GM12878 (cell line): ENCODE measurements around the gene RAD51B. TPM values are rescaled to one million over a fixed set of nuclear protein-coding genes. Genes with fewer than 3 reads are reported as not detected.

Experiments
- ATAC-seq: fragments of 200-7000 bp; cut with Tn5 transposase; 3 replicates; pipeline ENCODE4 v1.9.1; 2020; ENCODE audit warnings: mild to moderate bottlenecking, moderate library complexity
- BruUV-seq: library from RNA; stranded (reverse); fragments of 400-500 nt; replicated peaks from 2 replicates; lab custom pipeline; 2021; lab: Mats Ljungman, UMichigan
- CTCF ChIA-PET: fragments of 300-600 bp; sonication (Branson Sonifier 250); formaldehyde crosslinking; extraction: SDS; loops from one replicate; lab custom pipeline; 2021; ENCODE audit warnings: inconsistent platforms; lab: Yijun Ruan, JAX
- POLR2A ChIA-PET: fragments of 350-600 bp; formaldehyde crosslinking; extraction: SDS; loops from one replicate; lab custom pipeline; 2021; ENCODE audit warnings: inconsistent platforms; lab: Charles Lee
- RAD21 ChIA-PET: fragments of 300-600 bp; sonication (Branson Sonifier 250); formaldehyde crosslinking; loops from one replicate; lab custom pipeline; 2023; ENCODE audit warnings: antibody characterized with exemption; ENCODE audit not compliant: unreplicated experiment; lab: Charles Lee
- SMC1A ChIA-PET: fragments of 300-600 bp; sonication (Branson Sonifier 250); formaldehyde crosslinking; loops from one replicate; lab custom pipeline; 2023; ENCODE audit not compliant: unreplicated experiment, uncharacterized antibody; lab: Charles Lee
- DNase-seq: peaks from one replicate; pipeline ENCODE4 v3.0.0-alpha.2; 2011; ENCODE audit warnings: low read depth, low spot score
- FAIRE-seq: peaks from 3 replicates; lab custom pipeline; 2011; peaks lifted over from hg19 to GRCh38; lab: Jason Lieb, UNC
- H2AFZ ChIP-seq: 2 replicates; pipeline ENCODE4 v1.6.0; 2011; ENCODE audit warnings: low read depth, low read length, control low read depth; ENCODE audit not compliant: control insufficient read depth
- H3K27ac ChIP-seq: 2 replicates; pipeline ENCODE4 v1.5.1; 2011; ENCODE audit warnings: control low read depth; ENCODE audit not compliant: control insufficient read depth, insufficient read depth
- H3K27me3 ChIP-seq, 2 experiments: replicated peaks in 1 of 2; 2 replicates each; pipeline versions ENCODE4 v1.6.0 to v1.6.1; 2011; ENCODE audit warnings: low read length in 1 of 2; ENCODE audit not compliant: control insufficient read depth in 2 of 2, insufficient read depth in 2 of 2
- H3K36me3 ChIP-seq, 2 experiments: 2 replicates each; pipeline ENCODE4 v1.5.1; 2011; ENCODE audit warnings: low read length in 1 of 2; ENCODE audit not compliant: control insufficient read depth in 2 of 2, insufficient read depth in 2 of 2
- H3K4me1 ChIP-seq: 2 replicates; pipeline ENCODE4 v1.6.1; 2011; ENCODE audit warnings: mild to moderate bottlenecking, low read length, moderate library complexity, mixed read lengths; ENCODE audit not compliant: control insufficient read depth, insufficient read depth
- H3K4me2 ChIP-seq: 2 replicates; pipeline ENCODE4 v1.6.0; 2011; ENCODE audit warnings: control low read depth; ENCODE audit not compliant: control insufficient read depth, insufficient read depth
- H3K4me3 ChIP-seq: fragments of 200-600 bp; sonication (generic); 2 replicates; pipeline ENCODE4 v1.5.1; 2016
- H3K79me2 ChIP-seq: 2 replicates; pipeline ENCODE4 v1.6.0; 2011; ENCODE audit warnings: low read length; ENCODE audit not compliant: control insufficient read depth, insufficient read depth
- H3K9ac ChIP-seq: 2 replicates; pipeline ENCODE4 v1.8.0; 2011; ENCODE audit warnings: low read length, control low read depth, mixed read lengths; ENCODE audit not compliant: control insufficient read depth, insufficient read depth
- H3K9me3 ChIP-seq: replicated peaks from 3 replicates; pipeline ENCODE4 v1.5.1; 2011; ENCODE audit warnings: mild to moderate bottlenecking, low read length; ENCODE audit not compliant: control insufficient read depth, insufficient read depth
- H4K20me1 ChIP-seq: 2 replicates; pipeline ENCODE4 v1.6.0; 2011; ENCODE audit not compliant: control insufficient read depth, insufficient read depth
- CREM ChIP-seq: IDR thresholded peaks from 2 replicates; pipeline ENCODE4 v1.6.1; 2014; ENCODE audit warnings: antibody characterized with exemption, low read depth
- EED ChIP-seq: sonication (generic); IDR thresholded peaks from 2 replicates; pipeline ENCODE4 v1.6.1; 2016; ENCODE audit warnings: antibody characterized with exemption, low read depth
- EP300 ChIP-seq, 2 experiments: fragments of 150-350 bp in 1 of 2; IDR thresholded peaks; 2 replicates each; pipeline ENCODE4 v1.6.1; 2011 to 2012; ENCODE audit warnings: low read depth in 2 of 2, low read length in 2 of 2, borderline replicate concordance in 1 of 2, improper control_type of control experiment in 1 of 2, inconsistent platforms in 1 of 2; ENCODE audit not compliant: control insufficient read depth in 1 of 2
- JUNB ChIP-seq: IDR thresholded peaks from 2 replicates; pipeline ENCODE4 v1.6.1; 2016; ENCODE audit warnings: antibody characterized with exemption, mild to moderate bottlenecking
- KAT2A ChIP-seq: conservative IDR thresholded peaks from 2 replicates; pipeline ENCODE4 v1.6.1; 2011; ENCODE audit warnings: low read depth, low read length; ENCODE audit not compliant: control insufficient read depth
- MYB ChIP-seq: fragments of 150-350 bp; IDR thresholded peaks from 2 replicates; pipeline ENCODE4 v1.6.1; 2014; ENCODE audit warnings: mild to moderate bottlenecking, low read depth, low read length, borderline replicate concordance
- NR2C1 ChIP-seq: fragments of 450-650 bp; IDR thresholded peaks from 2 replicates; pipeline ENCODE4 v1.6.1; 2017; ENCODE audit warnings: antibody characterized with exemption, mild to moderate bottlenecking, moderate library complexity
- PML ChIP-seq: IDR thresholded peaks from 2 replicates; pipeline ENCODE4 v1.6.1; 2012; ENCODE audit warnings: low read length, inconsistent platforms
- SIN3A ChIP-seq: IDR thresholded peaks from 2 replicates; pipeline ENCODE4 v1.6.1; 2012; ENCODE audit warnings: low read depth, low read length, improper control_type of control experiment
- SMC3 ChIP-seq: IDR thresholded peaks from 2 replicates; pipeline ENCODE4 v1.6.1; 2011; ENCODE audit warnings: low read length, improper control_type of control experiment, borderline replicate concordance
- STAT3 ChIP-seq: IDR thresholded peaks from 2 replicates; pipeline ENCODE4 v1.6.1; 2011; ENCODE audit warnings: low read depth, low read length, improper control_type of control experiment
- SUPT20H ChIP-seq: IDR thresholded peaks from 2 replicates; pipeline ENCODE4 v1.6.1; 2011; ENCODE audit warnings: low read depth, mild to moderate bottlenecking, low read length, moderate library complexity, borderline replicate concordance; ENCODE audit not compliant: control insufficient read depth
- TAF1 ChIP-seq: IDR thresholded peaks from 2 replicates; pipeline ENCODE4 v1.6.1; 2011; ENCODE audit warnings: mild to moderate bottlenecking, low read depth, low read length, borderline replicate concordance
- YY1 ChIP-seq: IDR thresholded peaks from 2 replicates; pipeline ENCODE4 v1.6.1; 2011; ENCODE audit warnings: low read depth, mild to moderate bottlenecking, low read length
- WGBS: methylation state at CpG from one replicate; pipeline ENCODE4 v1.1.6; 2016; ENCODE audit warnings: low lambda C conversion rate; ENCODE audit not compliant: insufficient replicate concordance, insufficient coverage; ENCODE audit errors: missing lambda C conversion rate; 5-methylcytosine and 5-hydroxymethylcytosine counted together
- in situ Hi-C: fragments of 300-500 bp; cut with MboI; formaldehyde crosslinking; loops from 9 replicates; pipeline ENCODE4 v1.14.3; 2018; ENCODE audit warnings: mixed read lengths
- intact Hi-C: fragments of 100-400 bp; cut with micrococcal nuclease; formaldehyde crosslinking; loops from one replicate; pipeline ENCODE4 v1.14.2; 2022; ENCODE audit not compliant: unreplicated experiment
- polyA plus RNA-seq, 11 experiments: library from polyadenylated mRNA; depleted of rRNA in 4 of 11; unstranded in 6 of 11; stranded (reverse) in 5 of 11; fragments of >200 nt; fragmentation: Nextera tagmentation in 4 of 11; fragmentation: Illumina TruSeq in 1 of 11; extraction: Ambion mirVana in 4 of 11; extraction: Trizol in 1 of 11; gene quantifications; 1 replicate in 1 of 11; 2 replicates in 10 of 11; pipeline versions ENCODE4 v1.2.1 to v1.2.3, GENCODE V29; 2011 to 2016; ENCODE audit warnings: inconsistent platforms in 2 of 11, missing spikeins in 2 of 11, low read depth in 1 of 11
- total RNA-seq, 4 experiments: library from RNA; depleted of rRNA in 3 of 4; stranded (reverse); fragments of >200 nt in 3 of 4; fragmentation: Illumina TruSeq in 1 of 4; extraction: Trizol in 1 of 4; gene quantifications; 2 replicates each; pipeline versions ENCODE4 v1.2.1 to v1.2.3, GENCODE V29; 2013 to 2021
- TF ChIP-seq, protein P1 (sequence below): IDR thresholded peaks from 2 replicates; pipeline ENCODE4 v1.6.1; 2011; ENCODE audit warnings: borderline replicate concordance, low read depth, mild to moderate bottlenecking, moderate library complexity, low read length; ENCODE audit not compliant: insufficient read depth, poor library complexity, severe bottlenecking
- TF ChIP-seq, protein P2 (sequence below), 3 experiments: IDR thresholded peaks in 2 of 3; conservative IDR thresholded peaks in 1 of 3; 2 replicates each; pipeline ENCODE4 v1.5.1; 2011; ENCODE audit warnings: low read depth in 3 of 3, low read length in 3 of 3, mild to moderate bottlenecking in 3 of 3, control low read depth in 2 of 3, moderate library complexity in 2 of 3, inconsistent platforms in 1 of 3, mixed read lengths in 1 of 3; ENCODE audit not compliant: control insufficient read depth in 2 of 3, insufficient read depth in 1 of 3; ENCODE audit errors: extremely low read depth in 1 of 3
- TF ChIP-seq, protein P3 (sequence below): fragments of 450-650 bp; IDR thresholded peaks from 2 replicates; pipeline ENCODE4 v1.6.1; 2016; ENCODE audit warnings: mild to moderate bottlenecking
- TF ChIP-seq, protein P4 (sequence below): fragments of 150-350 bp; IDR thresholded peaks from 2 replicates; pipeline ENCODE4 v1.6.1; 2014; ENCODE audit warnings: mild to moderate bottlenecking, low read depth, low read length

Gene RAD51B
- total and polyA plus RNA-seq, 10 of the 15 experiments (the other 5 are each of a cell fraction or from before 2014, with no cell fraction given) = 9.8 to 26.8 (median 21.3) TPM

DNA sequence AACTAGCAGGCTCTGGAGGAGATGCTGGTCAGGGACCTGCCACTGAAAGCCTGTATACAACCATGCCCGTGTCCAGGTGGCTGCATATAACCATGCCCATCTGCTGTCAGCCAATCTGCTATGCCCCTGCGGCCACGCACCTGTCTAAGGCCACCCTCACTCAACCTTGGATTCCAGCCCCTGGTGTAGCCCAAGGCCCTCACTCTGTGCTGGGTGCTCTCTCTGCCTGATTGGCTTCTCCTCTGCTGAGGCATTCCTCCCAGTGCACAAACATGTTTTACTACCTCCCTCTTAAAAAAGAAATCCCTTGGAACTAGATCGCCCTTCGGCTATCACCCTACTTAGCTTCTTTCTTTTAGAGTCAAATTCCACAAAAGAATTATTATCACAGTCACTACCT, 927.8 kb downstream of the RAD51B start:
- DNase-seq = no peak
- WGBS = 75% methylated on average over 5 of the region's 5 CpGs
- ATAC-seq = no peak
- in situ Hi-C loops (no loop called here), intact Hi-C loops (no loop called here)
- H3K9me3 ChIP-seq = no peaks in the 10 kb centered on the region
- ChIA-PET RAD21 (no interaction called here), POLR2A (interaction anchor here (0.5 kb wide), 1 partner anchor 13 kb away, joined by 10 read pairs; no protein-coding TSS in a partner anchor), SMC1A (no interaction called here), CTCF (no interaction called here)
- H3K27ac ChIP-seq = no peak overlapping the region
- H3K4me3 ChIP-seq = no peak overlapping the region
- H3K36me3 ChIP-seq = no peaks in the 10 kb centered on the region
- no peak overlapping the region for H3K4me2 ChIP-seq
- no peaks in the 10 kb centered on the region for H3K27me3 ChIP-seq
- no peaks in the 10 kb centered on the region for H4K20me1 ChIP-seq
- no peak overlapping the region for H2AFZ ChIP-seq
- BruUV-seq = no TSS peak
- H3K79me2 ChIP-seq = no peaks in the 10 kb centered on the region
- no peak overlapping the region for H3K9ac ChIP-seq
- H3K4me1 ChIP-seq = no peaks in the 10 kb centered on the region
- no peak for FAIRE-seq
- TF ChIP-seq CREM = no peak
- TF ChIP-seq STAT3 = no peak
- TF ChIP-seq YY1 = no peak
- TF ChIP-seq, protein P1, sequence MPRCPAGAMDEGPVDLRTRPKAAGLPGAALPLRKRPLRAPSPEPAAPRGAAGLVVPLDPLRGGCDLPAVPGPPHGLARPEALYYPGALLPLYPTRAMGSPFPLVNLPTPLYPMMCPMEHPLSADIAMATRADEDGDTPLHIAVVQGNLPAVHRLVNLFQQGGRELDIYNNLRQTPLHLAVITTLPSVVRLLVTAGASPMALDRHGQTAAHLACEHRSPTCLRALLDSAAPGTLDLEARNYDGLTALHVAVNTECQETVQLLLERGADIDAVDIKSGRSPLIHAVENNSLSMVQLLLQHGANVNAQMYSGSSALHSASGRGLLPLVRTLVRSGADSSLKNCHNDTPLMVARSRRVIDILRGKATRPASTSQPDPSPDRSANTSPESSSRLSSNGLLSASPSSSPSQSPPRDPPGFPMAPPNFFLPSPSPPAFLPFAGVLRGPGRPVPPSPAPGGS = no peak
- TF ChIP-seq SUPT20H = no peak
- TF ChIP-seq, protein P2, sequence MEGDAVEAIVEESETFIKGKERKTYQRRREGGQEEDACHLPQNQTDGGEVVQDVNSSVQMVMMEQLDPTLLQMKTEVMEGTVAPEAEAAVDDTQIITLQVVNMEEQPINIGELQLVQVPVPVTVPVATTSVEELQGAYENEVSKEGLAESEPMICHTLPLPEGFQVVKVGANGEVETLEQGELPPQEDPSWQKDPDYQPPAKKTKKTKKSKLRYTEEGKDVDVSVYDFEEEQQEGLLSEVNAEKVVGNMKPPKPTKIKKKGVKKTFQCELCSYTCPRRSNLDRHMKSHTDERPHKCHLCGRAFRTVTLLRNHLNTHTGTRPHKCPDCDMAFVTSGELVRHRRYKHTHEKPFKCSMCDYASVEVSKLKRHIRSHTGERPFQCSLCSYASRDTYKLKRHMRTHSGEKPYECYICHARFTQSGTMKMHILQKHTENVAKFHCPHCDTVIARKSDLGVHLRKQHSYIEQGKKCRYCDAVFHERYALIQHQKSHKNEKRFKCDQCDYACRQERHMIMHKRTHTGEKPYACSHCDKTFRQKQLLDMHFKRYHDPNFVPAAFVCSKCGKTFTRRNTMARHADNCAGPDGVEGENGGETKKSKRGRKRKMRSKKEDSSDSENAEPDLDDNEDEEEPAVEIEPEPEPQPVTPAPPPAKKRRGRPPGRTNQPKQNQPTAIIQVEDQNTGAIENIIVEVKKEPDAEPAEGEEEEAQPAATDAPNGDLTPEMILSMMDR (IDR thresholded peaks at IDR 0.05 in 2 of 3, conservative IDR thresholded peaks at IDR 0.05 in 1 of 3; ENCODE audit: control insufficient read depth in 2 of 3, extremely low read depth in 1 of 3, insufficient read depth in 1 of 3, low read depth in 3 of 3, low read length in 3 of 3) = no peak
- TF ChIP-seq TAF1 = no peak
- TF ChIP-seq NR2C1 = no peak
- no peak for TF ChIP-seq EP300 (IDR thresholded peaks at IDR 0.05; ENCODE audit: borderline replicate concordance in 1 of 2, control insufficient read depth in 1 of 2, low read depth in 2 of 2, low read length in 2 of 2)
- TF ChIP-seq MYB = no peak
- no peak for TF ChIP-seq KAT2A
- no peak for TF ChIP-seq EED
- no peak for TF ChIP-seq SIN3A
- no peak for TF ChIP-seq SMC3
- TF ChIP-seq, protein P3, sequence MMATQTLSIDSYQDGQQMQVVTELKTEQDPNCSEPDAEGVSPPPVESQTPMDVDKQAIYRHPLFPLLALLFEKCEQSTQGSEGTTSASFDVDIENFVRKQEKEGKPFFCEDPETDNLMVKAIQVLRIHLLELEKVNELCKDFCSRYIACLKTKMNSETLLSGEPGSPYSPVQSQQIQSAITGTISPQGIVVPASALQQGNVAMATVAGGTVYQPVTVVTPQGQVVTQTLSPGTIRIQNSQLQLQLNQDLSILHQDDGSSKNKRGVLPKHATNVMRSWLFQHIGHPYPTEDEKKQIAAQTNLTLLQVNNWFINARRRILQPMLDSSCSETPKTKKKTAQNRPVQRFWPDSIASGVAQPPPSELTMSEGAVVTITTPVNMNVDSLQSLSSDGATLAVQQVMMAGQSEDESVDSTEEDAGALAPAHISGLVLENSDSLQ = no peak
- TF ChIP-seq, protein P4, sequence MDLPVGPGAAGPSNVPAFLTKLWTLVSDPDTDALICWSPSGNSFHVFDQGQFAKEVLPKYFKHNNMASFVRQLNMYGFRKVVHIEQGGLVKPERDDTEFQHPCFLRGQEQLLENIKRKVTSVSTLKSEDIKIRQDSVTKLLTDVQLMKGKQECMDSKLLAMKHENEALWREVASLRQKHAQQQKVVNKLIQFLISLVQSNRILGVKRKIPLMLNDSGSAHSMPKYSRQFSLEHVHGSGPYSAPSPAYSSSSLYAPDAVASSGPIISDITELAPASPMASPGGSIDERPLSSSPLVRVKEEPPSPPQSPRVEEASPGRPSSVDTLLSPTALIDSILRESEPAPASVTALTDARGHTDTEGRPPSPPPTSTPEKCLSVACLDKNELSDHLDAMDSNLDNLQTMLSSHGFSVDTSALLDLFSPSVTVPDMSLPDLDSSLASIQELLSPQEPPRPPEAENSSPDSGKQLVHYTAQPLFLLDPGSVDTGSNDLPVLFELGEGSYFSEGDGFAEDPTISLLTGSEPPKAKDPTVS = no peak
- TF ChIP-seq JUNB = no peak
- no peak for TF ChIP-seq PML
